ENCODE measurements around the gene TMED3.
A peak's percentile ranks its signal among the peaks of the same experiment; 100 is the strongest.
"Not testable (repeated sequence)": the region's sequence is repeated elsewhere in the genome, so short reads cannot be mapped to it uniquely, and the experiment has no call there.

Gene TMED3

GRCh38 chr15:79316864-79317263 is 6.0 kb downstream of the TMED3 start:
- no peak for DNase-seq (ENCODE audit: low spot score)

GRCh38 chr15:79319973-79320372 is 9.1 kb downstream of the TMED3 start:
- DNase-seq (ENCODE audit: low spot score): not testable (repeated sequence)

- no peak for DNase-seq (ENCODE audit: low spot score)
Measured at GRCh38 chr15:79321876-79322275, 11.0 kb downstream of the TMED3 start.

GRCh38 chr15:79322306-79322705 is 11.4 kb downstream of the TMED3 start:
- DNase-seq (ENCODE audit: low spot score): no peak

- DNase-seq (ENCODE audit: low spot score): no peak
Measured at GRCh38 chr15:79322945-79323344, 12.0 kb downstream of the TMED3 start.

- no peak for DNase-seq (ENCODE audit: low spot score)
Measured at GRCh38 chr15:79329171-79329611, 18.3 kb downstream of the TMED3 start.

GRCh38 chr15:79332824-79333510 is 22.1 kb downstream of the TMED3 start:
- no peak for DNase-seq (ENCODE audit: low spot score)

GRCh38 chr15:79337591-79337990 is 26.7 kb downstream of the TMED3 start:
- DNase-seq (ENCODE audit: low spot score): no peak

GRCh38 chr15:79339588-79340314 is 28.8 kb downstream of the TMED3 start:
- peak; percentile 47 for DNase-seq (ENCODE audit: low spot score)

- no peak for DNase-seq (ENCODE audit: low spot score)
Measured at GRCh38 chr15:79340315-79340602, 29.3 kb downstream of the TMED3 start.

- no peak for DNase-seq (ENCODE audit: low spot score)
Measured at GRCh38 chr15:79341396-79341795, 30.5 kb downstream of the TMED3 start.

GRCh38 chr15:79349525-79349924 is 38.6 kb downstream of the TMED3 start:
- DNase-seq (ENCODE audit: low spot score): no peak

- no peak for DNase-seq (ENCODE audit: low spot score)
Measured at GRCh38 chr15:79352206-79352605, 41.3 kb downstream of the TMED3 start.

- no peak for DNase-seq (ENCODE audit: low spot score)
Measured at GRCh38 chr15:79357566-79357965, 46.7 kb downstream of the TMED3 start.

GRCh38 chr15:79358069-79358468 is 47.2 kb downstream of the TMED3 start:
- DNase-seq (ENCODE audit: low spot score): no peak

GRCh38 chr15:79364571-79365240 is 53.8 kb downstream of the TMED3 start:
- DNase-seq (ENCODE audit: low spot score): no peak

- no peak for DNase-seq (ENCODE audit: low spot score)
Measured at GRCh38 chr15:79365765-79366164, 54.9 kb downstream of the TMED3 start.

GRCh38 chr15:79366691-79367090 is 55.8 kb downstream of the TMED3 start:
- no peak for DNase-seq (ENCODE audit: low spot score)

GRCh38 chr15:79370716-79371115 is 59.8 kb downstream of the TMED3 start:
- DNase-seq (ENCODE audit: low spot score): no peak

- DNase-seq (ENCODE audit: low spot score): no peak
Measured at GRCh38 chr15:79371591-79371990, 60.7 kb downstream of the TMED3 start.

- DNase-seq (ENCODE audit: low spot score): no peak
Measured at GRCh38 chr15:79372428-79372827, 61.5 kb downstream of the TMED3 start.

Measured in germinal center (tissue), 1 donor.